Loucy (cell line): ENCODE data around the gene C16orf96.

Experiments
- CTCF ChIP-seq: fragments of 200-600 bp; sonication (generic); conservative IDR thresholded peaks from 2 replicates; pipeline ENCODE4 v1.5.1; 2014; ENCODE audit warnings: mild to moderate bottlenecking, antibody characterized with exemption, low read length
- EZH2phosphoT487 ChIP-seq: fragments of 200-600 bp; IDR thresholded peaks from 2 replicates; pipeline ENCODE4 v1.6.1; 2018; ENCODE audit warnings: antibody characterized with exemption, mild to moderate bottlenecking, moderate library complexity, borderline replicate concordance

GRCh38 chr16:4594433-4595410, 38.6 kb downstream of the C16orf96 start:
- no peak for TF ChIP-seq CTCF
- no peak for TF ChIP-seq EZH2phosphoT487
